ENCODE data around the gene CMTM4.

Gene CMTM4

DNA sequence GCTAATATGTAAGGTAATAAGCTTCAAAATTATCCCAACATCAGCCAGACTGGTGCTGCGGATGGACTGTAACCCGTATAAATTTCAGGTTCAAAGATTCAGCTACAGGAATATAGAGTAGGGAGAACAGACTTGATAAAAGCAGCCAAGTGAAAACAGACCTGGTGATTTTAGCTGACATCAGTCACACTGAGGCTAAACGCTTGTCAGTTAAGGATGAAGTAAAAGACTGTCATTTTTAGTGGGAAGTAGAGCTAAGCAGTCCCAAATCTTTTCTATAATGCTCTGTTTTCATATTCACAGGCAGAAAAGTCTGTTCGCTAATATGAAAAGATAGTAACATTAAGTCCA, 35.4 kb downstream of the CMTM4 start:
- DNase-seq (ENCODE audit: low read depth), result no peak
- TF ChIP-seq, protein P1, sequence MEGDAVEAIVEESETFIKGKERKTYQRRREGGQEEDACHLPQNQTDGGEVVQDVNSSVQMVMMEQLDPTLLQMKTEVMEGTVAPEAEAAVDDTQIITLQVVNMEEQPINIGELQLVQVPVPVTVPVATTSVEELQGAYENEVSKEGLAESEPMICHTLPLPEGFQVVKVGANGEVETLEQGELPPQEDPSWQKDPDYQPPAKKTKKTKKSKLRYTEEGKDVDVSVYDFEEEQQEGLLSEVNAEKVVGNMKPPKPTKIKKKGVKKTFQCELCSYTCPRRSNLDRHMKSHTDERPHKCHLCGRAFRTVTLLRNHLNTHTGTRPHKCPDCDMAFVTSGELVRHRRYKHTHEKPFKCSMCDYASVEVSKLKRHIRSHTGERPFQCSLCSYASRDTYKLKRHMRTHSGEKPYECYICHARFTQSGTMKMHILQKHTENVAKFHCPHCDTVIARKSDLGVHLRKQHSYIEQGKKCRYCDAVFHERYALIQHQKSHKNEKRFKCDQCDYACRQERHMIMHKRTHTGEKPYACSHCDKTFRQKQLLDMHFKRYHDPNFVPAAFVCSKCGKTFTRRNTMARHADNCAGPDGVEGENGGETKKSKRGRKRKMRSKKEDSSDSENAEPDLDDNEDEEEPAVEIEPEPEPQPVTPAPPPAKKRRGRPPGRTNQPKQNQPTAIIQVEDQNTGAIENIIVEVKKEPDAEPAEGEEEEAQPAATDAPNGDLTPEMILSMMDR (conservative IDR thresholded peaks at IDR 0.05; ENCODE audit: low read length), result no peak
- no peak overlapping the region for H3K4me3 ChIP-seq (ENCODE audit: low read length)

- H3K4me3 ChIP-seq (ENCODE audit: low read length), result no peak overlapping the region
- DNase-seq (ENCODE audit: low read depth), result peak; percentile 86
- TF ChIP-seq, protein P1 (conservative IDR thresholded peaks at IDR 0.05; ENCODE audit: low read length), result peak; percentile 48
These were observed 35.9 kb downstream of the CMTM4 start for GRCh38 chr16:66660422-66661209.

DNA sequence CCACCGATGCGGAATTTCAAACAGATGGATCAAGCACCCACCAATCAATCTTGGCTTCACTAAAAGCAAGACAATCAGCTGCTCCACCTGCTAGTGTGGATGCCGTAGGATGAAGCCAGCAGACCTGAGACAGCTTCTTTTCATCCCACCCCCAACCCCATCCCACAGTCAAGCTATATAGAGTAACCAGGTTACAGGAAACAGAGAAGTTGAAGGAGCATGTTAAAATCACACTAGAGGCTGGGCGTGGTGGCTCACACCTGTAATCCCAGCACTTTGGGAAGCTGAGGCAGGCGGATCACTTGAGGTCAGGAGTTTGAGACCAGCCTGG, 37.7 kb downstream of the CMTM4 start:
- H3K4me3 ChIP-seq (ENCODE audit: low read length), result no peak overlapping the region
- TF ChIP-seq, protein P1 (conservative IDR thresholded peaks at IDR 0.05; ENCODE audit: low read length), result no peak
- no peak for DNase-seq (ENCODE audit: low read depth)

- H3K4me3 ChIP-seq (ENCODE audit: low read length), result no peak overlapping the region
- DNase-seq (ENCODE audit: low read depth), result no peak
- TF ChIP-seq, protein P1 (conservative IDR thresholded peaks at IDR 0.05; ENCODE audit: low read length), result no peak
These were observed 38.2 kb downstream of the CMTM4 start for GRCh38 chr16:66658143-66658859.

DNA sequence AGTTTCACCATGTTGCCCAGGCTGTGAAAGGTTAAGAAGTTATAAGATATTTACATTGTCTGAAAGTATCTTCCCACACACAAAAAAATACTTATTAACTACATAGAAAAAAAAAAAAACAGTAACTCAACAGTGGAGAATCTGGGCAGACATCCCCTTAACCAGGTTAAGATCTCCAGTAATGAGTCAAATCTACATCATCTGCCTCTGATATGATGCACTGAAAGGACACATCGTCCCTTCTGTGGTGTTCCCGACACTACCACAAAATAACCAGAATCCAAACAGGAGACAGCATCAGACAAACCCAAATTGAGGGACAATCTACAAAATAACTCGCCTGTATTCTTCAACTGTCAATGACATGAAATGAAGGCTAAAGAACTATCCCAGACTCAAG, 40.0 kb downstream of the CMTM4 start:
- no peak for DNase-seq (ENCODE audit: low read depth)
- TF ChIP-seq, protein P1 (conservative IDR thresholded peaks at IDR 0.05; ENCODE audit: low read length), result no peak
- no peak overlapping the region for H3K4me3 ChIP-seq (ENCODE audit: low read length)

GRCh38 chr16:66653581-66654350, 42.8 kb downstream of the CMTM4 start:
- TF ChIP-seq, protein P1 (conservative IDR thresholded peaks at IDR 0.05; ENCODE audit: low read length), result no peak
- no peak overlapping the region for H3K4me3 ChIP-seq (ENCODE audit: low read length)
- DNase-seq (ENCODE audit: low read depth), result peak; percentile 49
